ENCODE measurements around the gene B3GNT9. TPM values are rescaled to one million over a fixed set of nuclear protein-coding genes. Genes with fewer than 3 reads are reported as not detected.
A peak's percentile ranks its signal among the peaks of the same experiment; 100 is the strongest.

The B3GNT9 gene
- total RNA-seq, 4 donors from 2014 or later: 2.5 to 4.0 (median 3.5) TPM

- no peak for DNase-seq
- Histone ChIP-seq H3K27ac (peak overlapping the region; percentile 52 to 87 (median 74)), H3K9me3 (no peaks in the 10 kb centered on the region), H3K4me3 (peak overlapping the region; percentile 27 to 60 (median 45)), H3K36me3 (no peaks in the 10 kb centered on the region), H3K27me3 (no peaks in the 10 kb centered on the region), H3K4me1 (peaks cover 10 to 53% (median 36%) of the 10 kb centered on the region in 4 donors)
- no peak for TF ChIP-seq POLR2A (IDR thresholded peaks at IDR 0.05)
- TF ChIP-seq CTCF (IDR thresholded peaks at IDR 0.05): peak in 4 of 6 experiments; percentile 17 to 47 (median 25)
Observed at GRCh38 chr16:67169642-67170167, 18.9 kb upstream of the B3GNT9 start.

- Histone ChIP-seq H3K27ac (peak overlapping the region in 1 of 4 donors; percentile 52), H3K4me1 (peaks cover 12 to 54% (median 37%) of the 10 kb centered on the region in 4 donors), H3K9me3 (no peaks in the 10 kb centered on the region), H3K36me3 (no peaks in the 10 kb centered on the region), H3K27me3 (peaks cover 0 to 3% of the 10 kb centered on the region in 2 donors), H3K4me3 (no peak overlapping the region)
- no peak for DNase-seq
- no peak for TF ChIP-seq CTCF (IDR thresholded peaks at IDR 0.05)
- TF ChIP-seq POLR2A (IDR thresholded peaks at IDR 0.05): no peak
Observed at GRCh38 chr16:67169011-67169451, 18.2 kb upstream of the B3GNT9 start.

- Histone ChIP-seq H3K36me3 (no peaks in the 10 kb centered on the region), H3K27ac (no peak overlapping the region), H3K27me3 (peaks cover 0 to 3% of the 10 kb centered on the region in 2 donors), H3K9me3 (no peaks in the 10 kb centered on the region), H3K4me3 (no peak overlapping the region), H3K4me1 (peaks cover 18 to 56% (median 44%) of the 10 kb centered on the region in 4 donors)
- TF ChIP-seq POLR2A (IDR thresholded peaks at IDR 0.05): no peak
- no peak for TF ChIP-seq CTCF (IDR thresholded peaks at IDR 0.05)
- no peak for DNase-seq
Observed at GRCh38 chr16:67167588-67167987, 16.8 kb upstream of the B3GNT9 start.

- H3K27me3 ChIP-seq: peaks cover 0 to 3% of the 10 kb centered on the region in 2 donors
- H3K4me3 ChIP-seq: no peak overlapping the region
- no peak for DNase-seq
- TF ChIP-seq CTCF (IDR thresholded peaks at IDR 0.05) (no peak), POLR2A (IDR thresholded peaks at IDR 0.05) (no peak)
- H3K36me3 ChIP-seq: no peaks in the 10 kb centered on the region
- no peaks in the 10 kb centered on the region for H3K9me3 ChIP-seq
- no peak overlapping the region for H3K27ac ChIP-seq
- H3K4me1 ChIP-seq: peaks cover 18 to 63% (median 46%) of the 10 kb centered on the region in 4 donors
Observed at GRCh38 chr16:67166598-67167168, 15.9 kb upstream of the B3GNT9 start.

GRCh38 chr16:67166110-67166547 is 15.3 kb upstream of the B3GNT9 start:
- peaks cover 18 to 68% (median 46%) of the 10 kb centered on the region in 4 donors for H3K4me1 ChIP-seq
- no peaks in the 10 kb centered on the region for H3K36me3 ChIP-seq
- no peaks in the 10 kb centered on the region for H3K9me3 ChIP-seq
- no peak for DNase-seq
- no peak overlapping the region for H3K4me3 ChIP-seq
- TF ChIP-seq POLR2A (IDR thresholded peaks at IDR 0.05) (no peak), CTCF (IDR thresholded peaks at IDR 0.05) (no peak)
- H3K27me3 ChIP-seq: peaks cover 0 to 3% of the 10 kb centered on the region in 2 donors
- H3K27ac ChIP-seq: no peak overlapping the region
